HG03520 (cell line): ENCODE measurements around the gene NECAB2.

Source experiments
- ATAC-seq: cut with Tn5 transposase; IDR thresholded peaks from one replicate; pipeline ENCODE4 v1.9.1; 2021; ENCODE audit warnings: mild to moderate bottlenecking, moderate library complexity; ENCODE audit not compliant: unreplicated experiment

Gene NECAB2

DNA sequence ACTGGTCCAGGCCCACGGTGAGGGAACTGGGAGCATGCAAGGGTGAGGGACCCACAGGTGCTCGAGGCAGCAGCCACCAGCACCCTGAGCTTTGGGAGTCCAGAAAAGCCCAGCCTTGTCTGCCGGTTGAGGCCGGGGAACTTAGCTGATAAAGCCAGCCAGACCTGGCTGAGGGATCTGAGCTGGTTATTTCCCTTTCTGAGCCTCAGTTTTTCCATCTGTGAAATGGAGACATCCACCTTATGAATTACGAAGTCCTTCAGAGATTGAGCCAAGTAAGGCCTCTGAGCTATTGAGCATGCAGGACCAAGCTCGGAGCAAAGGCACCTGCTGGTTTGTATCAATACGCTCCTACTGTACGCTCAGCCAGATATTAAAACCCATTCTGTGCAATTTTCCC, 13.8 kb downstream of the NECAB2 start:
- no peak for ATAC-seq

DNA sequence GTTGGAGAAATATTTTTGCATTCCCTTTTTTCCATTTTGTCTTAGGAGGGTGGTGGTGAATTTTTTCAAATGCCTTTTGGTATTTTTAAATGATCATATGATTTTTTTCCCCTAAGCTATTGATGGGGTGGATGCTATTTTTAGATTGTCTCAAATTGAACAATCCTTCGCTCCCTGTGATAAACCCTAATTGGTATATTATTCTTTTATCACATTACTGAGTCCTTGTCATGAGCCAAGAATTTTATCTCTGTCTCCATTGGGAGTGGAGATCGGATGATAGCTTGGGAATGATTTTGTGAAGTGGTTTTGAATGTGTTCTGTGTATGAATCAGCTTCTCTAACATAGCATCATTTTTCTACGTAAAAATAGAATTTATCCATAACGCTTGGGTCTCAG, 15.4 kb downstream of the NECAB2 start:
- ATAC-seq: no peak

DNA sequence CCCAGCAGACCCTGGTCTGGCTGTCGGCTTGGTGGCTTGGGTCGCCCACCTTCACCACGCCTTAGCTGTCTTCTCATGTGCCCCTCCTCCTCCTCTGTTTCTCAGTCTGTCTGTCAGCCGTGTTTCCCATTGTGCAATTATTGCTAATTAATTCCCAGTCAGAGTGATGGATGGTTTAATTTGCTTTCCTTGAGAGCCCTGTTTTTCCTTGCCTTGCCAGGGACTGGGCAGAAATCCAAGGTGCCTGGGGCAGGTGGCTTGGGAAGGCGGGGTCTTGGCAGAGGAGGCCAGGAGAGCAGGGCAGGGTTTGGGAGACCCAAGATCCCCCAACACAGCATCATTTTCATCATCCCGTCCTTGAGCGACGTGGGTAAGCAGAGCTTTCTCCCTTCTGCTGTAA, 21.3 kb downstream of the NECAB2 start:
- no peak for ATAC-seq

DNA sequence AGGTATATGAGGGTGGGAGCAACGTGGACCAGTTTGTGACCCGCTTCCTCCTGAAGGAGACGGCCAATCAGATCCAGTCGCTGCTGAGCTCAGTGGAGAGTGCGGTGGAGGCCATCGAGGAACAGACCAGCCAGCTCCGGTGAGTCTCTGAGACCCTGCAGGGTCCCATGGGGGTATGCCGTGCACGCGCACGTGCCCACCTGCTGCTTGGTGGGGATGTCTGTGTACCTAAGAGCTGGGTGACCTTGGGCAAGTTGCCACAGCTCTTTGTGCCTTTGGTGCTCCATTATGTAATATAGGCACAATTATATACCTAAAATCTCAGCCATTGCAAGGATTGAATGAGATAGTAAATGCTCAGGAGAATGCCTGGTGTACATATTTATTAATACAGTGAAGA, 22.4 kb downstream of the NECAB2 start:
- ATAC-seq: no peak

DNA sequence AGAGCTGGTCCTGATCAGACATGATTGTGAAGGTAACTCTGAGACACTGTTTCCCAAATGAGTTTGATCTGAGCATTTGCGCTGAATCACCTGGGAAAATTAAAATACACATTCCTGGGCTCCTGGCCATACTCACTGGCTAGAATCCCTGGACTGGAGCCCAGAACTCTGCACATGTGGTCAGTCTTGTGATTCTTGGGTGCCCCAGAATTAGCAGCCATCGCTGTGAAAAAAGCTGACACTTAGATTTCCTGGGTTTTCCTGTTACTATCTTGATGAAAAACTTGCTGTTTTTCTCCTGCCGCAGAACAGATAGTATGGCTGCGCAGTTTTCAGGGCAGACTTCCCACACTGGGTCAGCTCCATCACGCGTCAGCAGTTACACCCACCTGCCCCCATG, 24.6 kb downstream of the NECAB2 start:
- no peak for ATAC-seq

DNA sequence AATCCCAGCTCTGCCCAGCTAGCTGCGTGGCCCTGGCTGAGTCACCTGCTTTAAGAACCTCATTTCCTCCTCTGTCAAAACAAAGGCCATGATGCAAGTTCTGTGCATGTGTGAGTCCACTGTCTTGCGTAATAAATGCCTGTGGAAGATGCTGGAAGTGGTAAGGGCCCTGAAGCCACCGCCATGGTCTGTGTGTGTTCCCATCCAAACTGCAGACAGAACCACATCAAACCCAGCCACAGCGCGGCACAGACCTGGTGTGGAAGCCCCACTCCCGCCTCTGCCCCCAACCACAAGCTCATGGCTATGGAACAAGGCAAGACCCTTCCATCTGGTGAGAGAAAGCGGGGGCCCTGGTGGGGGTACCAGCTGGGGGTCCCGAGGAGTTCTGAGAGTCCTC, 26.0 kb downstream of the NECAB2 start:
- ATAC-seq: no peak

DNA sequence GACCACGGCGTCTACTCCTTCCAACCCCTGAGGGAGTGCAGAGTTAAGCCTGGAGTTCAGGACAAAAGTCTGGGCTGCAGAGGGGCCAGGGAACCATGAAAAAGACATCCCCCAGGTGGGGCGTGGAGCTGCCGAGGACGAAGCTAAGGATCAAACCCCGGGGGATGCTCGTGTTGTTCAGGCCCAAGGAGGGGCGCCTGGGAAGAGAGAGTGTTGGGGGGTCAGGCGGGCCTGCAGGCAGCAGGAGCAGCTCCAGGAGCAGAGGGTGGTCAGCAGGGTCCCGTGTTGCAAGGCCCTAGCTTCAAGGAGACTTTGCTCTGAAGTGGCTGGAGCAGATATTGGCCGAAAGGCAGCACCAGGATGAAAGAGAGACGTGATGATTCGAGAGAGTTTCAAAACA, 26.7 kb downstream of the NECAB2 start:
- no peak for ATAC-seq

DNA sequence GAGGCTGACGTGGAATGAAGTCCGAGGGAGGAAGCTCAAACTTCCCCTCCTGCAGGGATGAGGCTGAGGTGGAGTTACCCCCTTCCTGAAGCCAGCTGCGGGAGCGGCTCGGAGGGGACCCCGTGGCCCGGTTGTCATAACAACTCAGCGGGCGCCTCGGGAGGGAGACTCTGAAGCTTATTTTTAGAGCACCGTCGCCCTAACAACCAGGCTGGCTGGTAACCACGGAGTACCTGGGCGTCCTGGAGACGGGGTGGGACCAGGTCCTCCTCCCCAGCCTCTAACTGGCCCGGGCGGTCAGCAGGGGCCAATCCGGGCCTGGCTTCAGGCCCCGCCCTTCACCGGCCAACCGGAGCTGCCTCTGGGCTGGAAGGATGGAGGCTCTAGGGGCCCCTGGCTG, 27.7 kb downstream of the NECAB2 start:
- ATAC-seq: no peak

DNA sequence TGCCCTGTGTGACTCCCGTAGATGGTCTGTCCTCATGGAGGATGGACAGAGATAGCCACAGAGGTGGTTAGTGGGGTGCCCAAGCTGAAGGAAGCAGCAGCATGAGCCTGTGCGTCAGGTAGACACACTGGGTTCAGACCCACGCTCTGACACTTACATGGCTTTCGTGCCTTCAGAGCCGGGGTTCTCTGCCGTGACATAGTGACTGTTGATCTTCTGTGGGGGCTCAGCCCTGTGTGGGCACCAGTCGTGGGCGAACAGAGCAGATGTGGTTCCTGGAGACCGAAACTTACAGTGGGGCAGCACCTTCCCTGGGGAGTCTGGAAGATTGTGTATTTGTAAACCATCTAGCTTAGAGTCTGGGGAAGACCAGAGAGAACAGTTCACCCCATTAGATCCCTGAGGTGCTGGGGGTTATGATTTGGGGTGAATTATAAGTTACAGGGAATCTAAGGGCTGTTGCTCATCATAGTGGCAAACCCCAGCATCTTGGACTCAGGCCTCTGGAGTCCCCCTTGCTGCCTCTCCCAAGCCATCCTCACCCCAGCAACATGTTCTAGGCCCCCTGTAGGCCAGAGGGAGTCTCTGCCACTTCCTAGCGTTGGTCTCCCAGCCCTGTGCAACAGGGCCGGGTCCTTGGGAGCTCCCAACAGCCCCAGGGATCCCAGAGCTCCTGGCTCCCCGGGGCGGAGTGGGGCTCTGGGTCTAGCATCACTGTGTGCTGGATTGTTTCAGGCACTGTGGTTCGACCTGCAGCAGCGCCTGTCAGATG, 28.6 kb downstream of the NECAB2 start:
- ATAC-seq: no peak

DNA sequence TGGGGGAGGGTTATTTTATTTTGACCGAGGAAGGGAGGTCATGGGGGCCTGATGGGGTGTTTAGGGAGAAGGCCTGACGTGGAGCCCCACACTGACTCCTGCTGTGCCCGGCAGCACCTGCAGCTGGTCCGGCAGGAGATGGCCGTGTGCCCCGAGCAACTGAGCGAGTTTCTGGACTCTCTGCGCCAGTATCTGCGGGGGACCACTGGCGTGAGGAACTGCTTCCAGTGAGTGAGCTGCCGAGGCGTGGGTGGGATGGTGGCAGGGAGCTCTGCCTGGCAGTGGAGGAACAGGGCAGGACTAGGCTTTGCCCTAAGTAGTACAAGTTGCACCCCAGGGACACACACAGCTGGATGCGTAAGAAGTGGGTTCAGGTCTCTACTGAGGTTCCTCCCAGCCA, 30.0 kb downstream of the NECAB2 start:
- no peak for ATAC-seq

DNA sequence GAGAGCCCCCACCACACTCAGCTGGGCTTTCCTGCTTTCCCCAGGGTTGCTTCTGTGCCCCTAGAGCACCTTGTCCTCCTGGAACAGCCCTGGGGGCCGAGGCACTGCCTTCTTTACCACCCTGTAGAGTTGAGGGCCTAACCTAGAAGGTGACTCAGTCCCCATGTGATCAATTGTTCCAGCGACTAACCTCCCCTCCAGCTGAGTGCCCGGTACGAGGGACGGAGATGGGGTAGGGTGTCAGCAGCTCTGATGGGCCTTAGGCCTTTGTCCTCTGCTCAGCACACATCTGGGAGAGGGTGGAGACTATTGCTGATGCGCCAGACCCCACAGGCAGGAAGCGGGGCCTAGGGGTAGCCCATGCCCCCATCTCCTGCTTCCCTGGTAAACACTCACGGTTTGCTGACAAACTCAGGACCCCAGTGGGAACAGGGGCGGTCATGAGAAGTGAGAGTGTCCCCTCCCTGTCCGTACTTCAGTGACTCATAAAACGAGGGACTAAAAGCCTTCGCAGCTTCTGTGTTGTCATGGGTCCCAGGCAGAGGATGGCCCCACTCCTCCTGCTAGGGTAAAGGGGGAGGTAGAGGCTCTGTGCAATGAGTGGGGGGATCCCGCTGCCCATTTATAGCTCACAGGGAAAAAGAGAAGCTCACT, 33.1 kb downstream of the NECAB2 start:
- no peak for ATAC-seq

DNA sequence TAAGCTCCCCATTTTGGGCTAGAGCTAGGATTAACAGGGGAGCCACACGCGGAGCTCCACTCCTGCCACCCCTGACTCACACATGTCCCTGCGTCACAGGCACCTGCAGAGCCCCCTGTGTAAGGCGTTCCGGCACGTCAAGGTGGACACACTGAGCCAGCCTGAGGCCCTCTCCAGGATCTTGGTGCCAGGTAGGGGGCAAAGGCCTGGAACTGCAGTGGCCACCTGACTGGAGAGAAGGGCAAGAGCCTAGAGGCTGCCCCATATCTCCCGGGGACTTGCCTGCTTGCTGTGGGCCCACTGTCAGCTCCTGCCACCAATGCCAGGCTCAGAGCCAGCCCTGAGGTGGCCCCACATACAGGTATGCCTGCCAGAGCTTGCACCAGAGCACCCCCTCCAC, 33.7 kb downstream of the NECAB2 start:
- no peak for ATAC-seq

DNA sequence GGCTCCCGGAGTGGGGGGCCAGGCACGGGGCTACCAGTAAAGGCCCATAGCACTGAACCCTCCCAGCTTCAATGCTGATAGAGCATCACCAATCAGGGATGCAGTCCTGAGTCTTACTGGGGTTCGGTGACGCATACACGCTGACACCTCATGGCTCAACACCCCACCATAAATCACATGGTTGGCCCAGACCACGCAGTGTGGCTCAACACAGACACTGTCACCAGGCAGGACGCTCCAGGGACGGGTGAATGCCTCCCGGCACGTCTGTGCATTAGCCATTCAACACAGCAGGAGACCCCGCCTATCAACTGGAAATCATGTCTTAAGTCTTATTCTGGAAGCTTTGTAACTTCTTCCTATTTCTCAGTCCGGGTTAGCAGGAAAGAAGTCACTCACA, 35.0 kb downstream of the NECAB2 start:
- ATAC-seq: no peak

DNA sequence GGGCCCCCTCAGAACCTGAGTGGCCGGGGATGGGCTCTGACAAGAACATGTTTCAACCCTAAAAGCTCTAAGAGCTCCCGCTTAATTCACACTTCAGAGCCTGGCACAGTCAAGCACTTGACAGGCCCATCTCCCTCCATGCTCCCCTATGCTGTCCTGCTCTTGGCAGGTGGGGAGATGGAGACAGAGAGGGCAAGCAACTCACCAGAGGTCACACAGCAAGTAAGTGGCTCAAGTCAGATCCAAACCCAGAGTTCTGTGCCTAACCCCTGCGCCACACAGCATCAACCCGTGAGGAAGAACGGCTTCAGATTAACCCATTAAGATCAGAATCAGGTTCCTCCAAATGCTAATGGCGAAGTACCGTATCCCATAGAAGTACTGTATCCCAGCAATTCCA, 36.4 kb downstream of the NECAB2 start:
- no peak for ATAC-seq

DNA sequence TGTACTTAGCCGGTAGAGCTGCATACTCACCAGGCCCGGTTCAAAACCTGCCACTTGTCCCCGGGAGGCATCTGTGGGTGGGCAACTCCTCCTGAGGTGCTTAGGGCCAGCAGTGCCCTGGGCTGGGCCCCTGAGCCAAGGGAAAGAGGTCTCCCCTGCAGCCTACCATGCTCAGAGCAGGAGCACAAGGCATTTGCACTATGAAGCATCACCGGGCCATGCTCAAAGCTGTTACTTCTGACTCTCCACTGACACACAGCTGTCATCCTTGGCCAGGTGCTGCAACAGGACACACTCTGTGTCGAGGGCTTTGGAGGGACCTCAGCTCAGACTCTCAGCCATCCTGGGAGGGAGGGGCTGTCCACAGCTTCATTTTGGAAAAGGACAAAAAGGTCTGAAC, 37.3 kb downstream of the NECAB2 start:
- ATAC-seq: no peak

DNA sequence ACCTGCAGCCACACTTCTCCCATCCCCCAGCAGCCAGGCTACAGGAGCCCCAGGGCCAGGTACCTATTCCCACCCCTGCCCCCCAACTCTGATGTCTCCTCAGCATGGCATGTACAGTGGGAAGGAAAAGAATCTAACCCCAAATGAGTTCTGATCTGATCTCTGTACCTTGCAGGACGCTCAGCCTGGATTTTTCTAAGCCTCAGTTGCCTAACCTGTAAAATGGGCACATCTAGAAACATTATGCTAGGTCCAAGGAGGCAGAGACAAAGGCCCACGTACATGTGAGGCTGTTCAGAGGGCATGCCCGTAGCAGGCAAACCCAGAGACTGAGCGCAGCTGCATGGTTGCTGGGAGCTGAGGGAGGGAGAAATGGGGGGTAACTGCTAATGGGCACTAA, 39.5 kb downstream of the NECAB2 start:
- no peak for ATAC-seq

DNA sequence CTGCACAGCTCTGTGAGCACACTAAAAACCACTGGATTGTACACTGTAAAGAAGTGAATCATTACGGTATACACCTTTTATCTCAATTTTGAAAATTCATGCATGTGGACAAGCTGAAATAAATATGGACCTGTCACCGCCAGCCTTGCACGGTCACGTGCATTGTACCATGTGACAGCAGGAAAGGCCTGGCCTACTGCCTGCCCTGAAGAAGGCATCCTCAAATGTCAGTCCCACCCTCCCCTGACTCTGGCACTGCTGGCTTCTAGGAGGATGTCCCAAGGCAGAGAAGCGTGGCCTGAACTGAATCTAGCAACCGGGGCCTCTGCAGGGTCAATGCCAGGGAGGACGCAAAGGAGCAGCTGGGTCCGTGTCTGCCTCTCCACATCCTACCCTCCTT, 39.9 kb downstream of the NECAB2 start:
- ATAC-seq: no peak

DNA sequence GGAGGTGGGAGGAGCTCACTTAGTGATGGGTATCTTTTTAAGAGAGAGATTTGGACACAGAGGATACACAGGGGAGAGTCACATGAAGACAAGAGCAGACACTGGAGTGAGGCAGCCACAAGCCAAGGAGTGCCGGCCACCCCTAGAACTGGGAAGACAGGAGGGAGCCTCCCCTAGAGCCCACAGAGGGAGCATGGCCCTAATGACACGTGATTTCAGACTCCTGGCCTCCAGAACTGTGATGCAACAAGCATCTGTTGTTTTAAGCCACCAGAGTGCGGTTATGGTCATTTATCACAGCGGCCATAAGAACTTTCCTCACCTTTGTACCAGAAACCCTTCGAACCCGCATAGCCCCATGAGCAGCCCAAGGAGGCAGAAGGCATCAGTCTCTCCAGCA, 41.2 kb downstream of the NECAB2 start:
- ATAC-seq: no peak

DNA sequence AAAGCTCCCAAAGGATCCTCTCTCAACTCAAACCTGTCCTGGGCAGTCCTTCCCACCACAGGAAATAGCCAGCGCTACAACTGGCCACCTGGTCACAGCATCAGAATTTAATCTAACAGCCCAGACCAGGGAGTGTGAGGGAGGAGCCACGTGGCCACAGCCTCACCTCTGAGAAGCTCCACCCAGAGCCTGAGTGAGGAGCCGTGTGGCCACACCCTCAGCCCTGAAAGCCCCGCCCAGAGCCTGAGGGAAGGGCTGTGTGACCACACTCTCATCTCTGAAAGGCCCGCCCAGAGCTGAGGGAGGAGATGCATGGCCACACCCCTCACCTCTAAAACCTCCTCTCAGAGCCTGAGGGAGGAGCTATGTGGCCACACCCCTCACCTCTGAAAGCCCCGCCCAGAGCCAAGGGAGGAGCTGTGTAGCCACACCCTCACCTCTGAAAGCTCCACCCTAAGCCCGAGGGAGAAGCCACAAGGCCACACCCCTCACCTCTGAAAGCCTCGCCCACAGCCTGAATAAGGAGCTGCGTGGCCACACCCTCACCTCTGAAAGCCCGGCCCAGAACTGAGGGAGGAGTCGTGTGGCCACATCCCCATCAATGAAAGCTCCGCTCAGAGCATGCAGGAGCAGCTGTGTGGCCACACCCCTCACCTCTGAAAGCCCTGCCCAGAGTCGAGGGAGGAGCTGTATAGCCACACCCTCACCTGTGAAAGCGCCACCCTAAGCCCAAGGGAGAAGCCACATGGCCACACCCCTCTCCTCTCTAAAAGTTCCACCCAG, 45.9 kb downstream of the NECAB2 start:
- peak; percentile 81 for ATAC-seq

DNA sequence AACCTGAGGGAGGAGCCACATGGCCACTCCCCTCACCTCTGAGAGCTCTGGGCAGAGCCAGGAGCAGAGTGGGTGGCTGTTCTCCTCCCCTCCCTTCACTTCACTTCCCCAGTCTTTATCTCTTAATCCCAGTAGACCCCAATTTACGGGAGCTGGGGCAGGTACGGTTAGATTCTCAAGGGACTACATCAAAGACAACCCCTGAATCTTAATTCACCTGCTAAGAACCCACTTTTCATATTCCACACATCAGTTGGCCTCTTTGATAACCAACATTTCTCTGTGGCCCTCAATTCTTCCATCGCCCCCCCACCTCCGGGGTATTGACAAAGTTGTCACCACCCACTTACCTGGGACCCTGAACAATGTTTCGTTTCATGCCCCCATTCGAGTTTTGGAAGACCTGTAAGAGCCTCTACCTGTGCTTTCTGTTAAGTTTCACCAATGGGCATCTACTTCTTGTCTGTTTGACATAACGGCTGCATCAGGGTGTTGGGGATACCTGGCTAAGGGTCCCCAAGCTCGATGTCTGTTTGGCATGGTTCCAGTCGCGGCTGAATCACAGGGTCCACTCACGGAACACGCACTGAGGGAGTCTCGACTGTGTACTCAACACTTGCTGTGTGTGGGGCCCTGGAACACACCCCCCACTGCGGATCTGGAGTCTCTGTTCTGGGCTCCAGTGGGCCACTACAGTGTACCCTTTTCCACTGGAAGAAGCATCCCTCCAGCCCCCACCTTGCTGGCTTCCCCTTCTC, 46.7 kb downstream of the NECAB2 start:
- ATAC-seq: no peak

DNA sequence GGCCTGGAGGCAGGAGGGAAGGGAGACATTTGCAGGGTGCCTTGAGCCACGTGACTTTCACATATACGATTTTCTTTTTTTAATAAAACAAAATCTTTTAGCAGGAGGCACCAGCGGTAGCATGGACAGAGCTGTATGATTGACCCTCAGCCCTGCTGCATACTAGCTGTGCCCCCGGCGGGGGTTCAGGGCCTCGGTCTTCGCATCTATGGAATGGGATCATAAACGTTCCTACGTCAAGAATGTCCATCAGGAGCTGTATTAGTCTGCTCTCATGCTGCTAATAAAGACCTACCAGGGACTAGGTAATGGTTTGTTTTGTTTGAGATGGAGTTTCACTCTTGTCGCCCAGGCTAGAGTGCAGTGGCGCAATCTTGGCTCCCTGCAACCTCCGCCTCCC, 47.4 kb downstream of the NECAB2 start:
- no peak for ATAC-seq
